ENCODE measurements around the gene HNF4A.

HNF4A gene

DNA sequence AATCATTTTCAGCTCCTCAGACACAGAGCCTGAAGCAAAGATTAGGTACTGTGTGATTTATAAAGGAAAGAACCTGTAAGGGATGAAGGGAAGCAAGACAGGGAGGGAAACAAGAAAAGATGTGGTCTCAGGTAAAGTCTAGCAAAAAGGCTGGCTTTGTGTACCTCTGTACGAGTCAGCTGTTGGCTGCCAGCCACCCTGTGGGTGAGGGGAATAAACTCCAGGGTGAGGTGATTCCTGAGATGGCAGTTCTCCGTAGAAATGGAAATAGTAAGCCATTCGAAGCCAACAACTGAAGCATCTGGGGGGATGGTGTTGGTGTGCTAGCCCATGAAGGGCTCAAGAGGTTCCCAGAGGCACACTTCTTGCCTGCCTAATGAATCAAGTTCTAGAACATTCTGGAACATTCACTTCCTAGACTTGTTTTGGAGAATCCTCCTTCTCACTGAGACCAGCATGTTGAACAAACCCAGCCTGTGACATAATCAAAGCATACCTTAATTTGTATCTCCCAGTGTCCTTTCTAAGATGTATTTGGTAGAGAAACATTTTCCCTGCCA is 109.6 kb downstream of the HNF4A start:
- no peak overlapping the region for H3K27ac ChIP-seq (ENCODE audit: extremely low read depth, low read depth, low read length)
- no peak for TF ChIP-seq GFI1B (tag by site-specific recombination; IDR thresholded peaks at IDR 0.05)
- TF ChIP-seq, protein P1, sequence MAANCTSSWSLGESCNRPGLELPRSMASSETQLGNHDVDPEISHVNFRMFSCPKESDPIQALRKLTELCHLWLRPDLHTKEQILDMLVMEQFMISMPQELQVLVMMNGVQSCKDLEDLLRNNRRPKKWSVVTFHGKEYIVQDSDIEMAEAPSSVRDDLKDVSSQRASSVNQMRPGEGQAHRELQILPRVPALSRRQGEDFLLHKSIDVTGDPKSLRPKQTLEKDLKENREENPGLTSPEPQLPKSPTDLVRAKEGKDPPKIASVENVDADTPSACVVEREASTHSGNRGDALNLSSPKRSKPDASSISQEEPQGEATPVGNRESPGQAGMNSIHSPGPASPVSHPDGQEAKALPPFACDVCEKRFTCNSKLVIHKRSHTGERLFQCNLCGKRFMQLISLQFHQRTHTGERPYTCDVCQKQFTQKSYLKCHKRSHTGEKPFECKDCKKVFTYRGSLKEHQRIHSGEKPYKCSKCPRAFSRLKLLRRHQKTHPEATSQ (tag by site-specific recombination; IDR thresholded peaks at IDR 0.05) = no peak
- TF ChIP-seq ZNF416 (tag by site-specific recombination; IDR thresholded peaks at IDR 0.05) = no peak
- no peak for TF ChIP-seq ZNF354C (tag by site-specific recombination; IDR thresholded peaks at IDR 0.05; ENCODE audit: borderline replicate concordance, low read depth)
- TF ChIP-seq, protein P2, sequence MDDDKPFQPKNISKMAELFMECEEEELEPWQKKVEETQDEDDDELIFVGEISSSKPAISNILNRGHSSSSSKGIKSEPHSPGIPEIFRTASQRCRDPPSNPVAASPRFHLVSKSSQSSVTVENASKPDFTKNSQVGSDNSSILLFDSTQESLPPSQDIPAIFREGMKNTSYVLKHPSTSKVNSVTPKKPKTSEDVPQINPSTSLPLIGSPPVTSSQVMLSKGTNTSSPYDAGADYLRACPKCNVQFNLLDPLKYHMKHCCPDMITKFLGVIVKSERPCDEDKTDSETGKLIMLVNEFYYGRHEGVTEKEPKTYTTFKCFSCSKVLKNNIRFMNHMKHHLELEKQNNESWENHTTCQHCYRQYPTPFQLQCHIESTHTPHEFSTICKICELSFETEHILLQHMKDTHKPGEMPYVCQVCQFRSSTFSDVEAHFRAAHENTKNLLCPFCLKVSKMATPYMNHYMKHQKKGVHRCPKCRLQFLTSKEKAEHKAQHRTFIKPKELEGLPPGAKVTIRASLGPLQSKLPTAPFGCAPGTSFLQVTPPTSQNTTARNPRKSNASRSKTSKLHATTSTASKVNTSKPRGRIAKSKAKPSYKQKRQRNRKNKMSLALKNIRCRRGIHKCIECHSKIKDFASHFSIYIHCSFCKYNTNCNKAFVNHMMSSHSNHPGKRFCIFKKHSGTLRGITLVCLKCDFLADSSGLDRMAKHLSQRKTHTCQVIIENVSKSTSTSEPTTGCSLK (tag by site-specific recombination; IDR thresholded peaks at IDR 0.05) = no peak
- no peak for TF ChIP-seq HOXC10 (CRISPR knock-in tag; IDR thresholded peaks at IDR 0.05)
- TF ChIP-seq, protein P3, sequence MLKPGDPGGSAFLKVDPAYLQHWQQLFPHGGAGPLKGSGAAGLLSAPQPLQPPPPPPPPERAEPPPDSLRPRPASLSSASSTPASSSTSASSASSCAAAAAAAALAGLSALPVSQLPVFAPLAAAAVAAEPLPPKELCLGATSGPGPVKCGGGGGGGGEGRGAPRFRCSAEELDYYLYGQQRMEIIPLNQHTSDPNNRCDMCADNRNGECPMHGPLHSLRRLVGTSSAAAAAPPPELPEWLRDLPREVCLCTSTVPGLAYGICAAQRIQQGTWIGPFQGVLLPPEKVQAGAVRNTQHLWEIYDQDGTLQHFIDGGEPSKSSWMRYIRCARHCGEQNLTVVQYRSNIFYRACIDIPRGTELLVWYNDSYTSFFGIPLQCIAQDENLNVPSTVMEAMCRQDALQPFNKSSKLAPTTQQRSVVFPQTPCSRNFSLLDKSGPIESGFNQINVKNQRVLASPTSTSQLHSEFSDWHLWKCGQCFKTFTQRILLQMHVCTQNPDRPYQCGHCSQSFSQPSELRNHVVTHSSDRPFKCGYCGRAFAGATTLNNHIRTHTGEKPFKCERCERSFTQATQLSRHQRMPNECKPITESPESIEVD (tag by site-specific recombination; IDR thresholded peaks at IDR 0.05) = no peak
- TF ChIP-seq TCF7L2 (IDR thresholded peaks at IDR 0.05; ENCODE audit: borderline replicate concordance, low read depth, low read length) = no peak
- TF ChIP-seq, protein P4, sequence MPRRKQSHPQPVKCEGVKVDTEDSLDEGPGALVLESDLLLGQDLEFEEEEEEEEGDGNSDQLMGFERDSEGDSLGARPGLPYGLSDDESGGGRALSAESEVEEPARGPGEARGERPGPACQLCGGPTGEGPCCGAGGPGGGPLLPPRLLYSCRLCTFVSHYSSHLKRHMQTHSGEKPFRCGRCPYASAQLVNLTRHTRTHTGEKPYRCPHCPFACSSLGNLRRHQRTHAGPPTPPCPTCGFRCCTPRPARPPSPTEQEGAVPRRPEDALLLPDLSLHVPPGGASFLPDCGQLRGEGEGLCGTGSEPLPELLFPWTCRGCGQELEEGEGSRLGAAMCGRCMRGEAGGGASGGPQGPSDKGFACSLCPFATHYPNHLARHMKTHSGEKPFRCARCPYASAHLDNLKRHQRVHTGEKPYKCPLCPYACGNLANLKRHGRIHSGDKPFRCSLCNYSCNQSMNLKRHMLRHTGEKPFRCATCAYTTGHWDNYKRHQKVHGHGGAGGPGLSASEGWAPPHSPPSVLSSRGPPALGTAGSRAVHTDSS (tag by site-specific recombination; IDR thresholded peaks at IDR 0.05) = no peak
- no peak for TF ChIP-seq ZNF239 (tag by site-specific recombination; IDR thresholded peaks at IDR 0.05)
- H3K4me1 ChIP-seq (ENCODE audit: control insufficient read depth, insufficient read depth, low read length) = no peaks in the 10 kb centered on the region
- H3K9me3 ChIP-seq (ENCODE audit: control insufficient read depth, insufficient read depth, low read depth, low read length) = no peaks in the 10 kb centered on the region
- H3K36me3 ChIP-seq (ENCODE audit: control insufficient read depth in 2 of 2, insufficient read depth in 1 of 2, low read length in 2 of 2) = no peaks in the 10 kb centered on the region
- CTCF ChIA-PET = no interaction called here
- no peak overlapping the region for H3K4me3 ChIP-seq (ENCODE audit: low read depth, low read length)
- POLR2A ChIA-PET = no interaction called here

DNA sequence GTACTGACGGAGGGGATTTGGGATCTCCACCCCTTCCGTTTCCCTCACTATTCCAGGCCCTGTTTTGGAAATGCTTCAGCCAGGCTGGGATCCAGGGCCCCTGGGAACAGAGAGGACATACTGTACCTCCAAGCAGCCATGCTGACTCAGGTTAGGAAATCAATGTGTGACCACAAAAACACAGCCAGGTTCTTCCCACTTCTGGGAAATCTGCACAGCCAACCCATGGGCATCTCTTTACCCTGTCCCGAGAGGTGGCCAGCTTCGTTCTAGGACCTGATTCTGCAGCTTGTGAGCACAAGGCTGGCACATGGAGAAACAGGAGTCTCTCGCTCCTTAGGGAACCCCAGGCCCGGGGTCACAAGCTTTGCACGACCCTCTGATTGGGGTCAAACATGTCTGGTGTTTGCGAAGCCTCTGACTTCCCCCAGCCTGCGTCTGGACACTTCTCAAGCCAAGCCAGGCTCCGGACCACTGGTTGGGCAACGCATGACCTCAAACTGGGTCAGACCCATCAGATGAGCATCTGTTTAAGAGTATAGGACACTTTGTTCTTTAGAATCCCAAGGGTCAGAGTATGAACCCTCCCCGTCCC is 111.9 kb downstream of the HNF4A start:
- POLR2A ChIA-PET = interaction anchor here (1.4 kb wide), 1 partner anchor 8 kb away, joined by 3 read pairs; the partner anchor contains the start of gene TTPAL
- H3K27ac ChIP-seq (ENCODE audit: extremely low read depth, low read depth, low read length) = no peak overlapping the region
- H3K36me3 ChIP-seq (ENCODE audit: control insufficient read depth in 2 of 2, insufficient read depth in 1 of 2, low read length in 2 of 2) = no peaks in the 10 kb centered on the region
- no peak overlapping the region for H3K4me3 ChIP-seq (ENCODE audit: low read depth, low read length)
- CTCF ChIA-PET = interaction anchor here (0.5 to 1.5 kb wide), 3 partner anchors 12 to 252 kb away, joined by 3 to 6 read pairs (median 3); no protein-coding TSS in a partner anchor
- H3K4me1 ChIP-seq (ENCODE audit: control insufficient read depth, insufficient read depth, low read length) = no peaks in the 10 kb centered on the region
- H3K9me3 ChIP-seq (ENCODE audit: control insufficient read depth, insufficient read depth, low read depth, low read length) = no peaks in the 10 kb centered on the region
- TF ChIP-seq ZNF561 (tag by site-specific recombination; IDR thresholded peaks at IDR 0.05; ENCODE audit: borderline replicate concordance) (no peak), ZSCAN23 (tag by site-specific recombination; IDR thresholded peaks at IDR 0.05) (no peak), ZNF610 (tag by site-specific recombination; IDR thresholded peaks at IDR 0.05; ENCODE audit: borderline replicate concordance) (no peak), KLF9 (tag by site-specific recombination; IDR thresholded peaks at IDR 0.05; ENCODE audit: low read depth) (no peak), ZNF514 (tag by site-specific recombination; IDR thresholded peaks at IDR 0.05) (no peak), TRIM28 (IDR thresholded peaks at IDR 0.05; ENCODE audit: borderline replicate concordance, low read length) (no peak), HOXA7 (CRISPR knock-in tag; IDR thresholded peaks at IDR 0.05; ENCODE audit: borderline replicate concordance) (no peak), ZNF473 (tag by site-specific recombination; IDR thresholded peaks at IDR 0.05) (no peak), ZNF324 (tag by site-specific recombination; IDR thresholded peaks at IDR 0.05) (no peak), ZEB2 (tag by site-specific recombination; IDR thresholded peaks at IDR 0.05) (no peak), RBAK (tag by site-specific recombination; IDR thresholded peaks at IDR 0.05) (no peak)
- TF ChIP-seq, protein P5, sequence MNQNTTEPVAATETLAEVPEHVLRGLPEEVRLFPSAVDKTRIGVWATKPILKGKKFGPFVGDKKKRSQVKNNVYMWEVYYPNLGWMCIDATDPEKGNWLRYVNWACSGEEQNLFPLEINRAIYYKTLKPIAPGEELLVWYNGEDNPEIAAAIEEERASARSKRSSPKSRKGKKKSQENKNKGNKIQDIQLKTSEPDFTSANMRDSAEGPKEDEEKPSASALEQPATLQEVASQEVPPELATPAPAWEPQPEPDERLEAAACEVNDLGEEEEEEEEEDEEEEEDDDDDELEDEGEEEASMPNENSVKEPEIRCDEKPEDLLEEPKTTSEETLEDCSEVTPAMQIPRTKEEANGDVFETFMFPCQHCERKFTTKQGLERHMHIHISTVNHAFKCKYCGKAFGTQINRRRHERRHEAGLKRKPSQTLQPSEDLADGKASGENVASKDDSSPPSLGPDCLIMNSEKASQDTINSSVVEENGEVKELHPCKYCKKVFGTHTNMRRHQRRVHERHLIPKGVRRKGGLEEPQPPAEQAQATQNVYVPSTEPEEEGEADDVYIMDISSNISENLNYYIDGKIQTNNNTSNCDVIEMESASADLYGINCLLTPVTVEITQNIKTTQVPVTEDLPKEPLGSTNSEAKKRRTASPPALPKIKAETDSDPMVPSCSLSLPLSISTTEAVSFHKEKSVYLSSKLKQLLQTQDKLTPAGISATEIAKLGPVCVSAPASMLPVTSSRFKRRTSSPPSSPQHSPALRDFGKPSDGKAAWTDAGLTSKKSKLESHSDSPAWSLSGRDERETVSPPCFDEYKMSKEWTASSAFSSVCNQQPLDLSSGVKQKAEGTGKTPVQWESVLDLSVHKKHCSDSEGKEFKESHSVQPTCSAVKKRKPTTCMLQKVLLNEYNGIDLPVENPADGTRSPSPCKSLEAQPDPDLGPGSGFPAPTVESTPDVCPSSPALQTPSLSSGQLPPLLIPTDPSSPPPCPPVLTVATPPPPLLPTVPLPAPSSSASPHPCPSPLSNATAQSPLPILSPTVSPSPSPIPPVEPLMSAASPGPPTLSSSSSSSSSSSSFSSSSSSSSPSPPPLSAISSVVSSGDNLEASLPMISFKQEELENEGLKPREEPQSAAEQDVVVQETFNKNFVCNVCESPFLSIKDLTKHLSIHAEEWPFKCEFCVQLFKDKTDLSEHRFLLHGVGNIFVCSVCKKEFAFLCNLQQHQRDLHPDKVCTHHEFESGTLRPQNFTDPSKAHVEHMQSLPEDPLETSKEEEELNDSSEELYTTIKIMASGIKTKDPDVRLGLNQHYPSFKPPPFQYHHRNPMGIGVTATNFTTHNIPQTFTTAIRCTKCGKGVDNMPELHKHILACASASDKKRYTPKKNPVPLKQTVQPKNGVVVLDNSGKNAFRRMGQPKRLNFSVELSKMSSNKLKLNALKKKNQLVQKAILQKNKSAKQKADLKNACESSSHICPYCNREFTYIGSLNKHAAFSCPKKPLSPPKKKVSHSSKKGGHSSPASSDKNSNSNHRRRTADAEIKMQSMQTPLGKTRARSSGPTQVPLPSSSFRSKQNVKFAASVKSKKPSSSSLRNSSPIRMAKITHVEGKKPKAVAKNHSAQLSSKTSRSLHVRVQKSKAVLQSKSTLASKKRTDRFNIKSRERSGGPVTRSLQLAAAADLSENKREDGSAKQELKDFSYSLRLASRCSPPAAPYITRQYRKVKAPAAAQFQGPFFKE (tag by site-specific recombination; IDR thresholded peaks at IDR 0.05; ENCODE audit: borderline replicate concordance) = no peak
